Tibial nerve (tissue), 4 donors: Measurements from ENCODE around the gene LAMC3. TPM values are rescaled to one million over a fixed set of nuclear protein-coding genes. Genes with fewer than 3 reads are reported as not detected.

Experiments used
- DNase-seq, 2 donors: peaks; one replicate each; pipeline ENCODE4 v3.0.0-alpha.2; 2019; ENCODE audit warnings: low spot score in 2 of 2
- H3K27ac ChIP-seq, 4 donors: fragments of 200-600 bp; sonication (generic) in 3 of 4; one replicate each; pipeline ENCODE4 v1.5.1; 2017 to 2019; ENCODE audit warnings: mild to moderate bottlenecking in 1 of 4
- H3K27me3 ChIP-seq, 2 donors: fragments of 200-600 bp; sonication (generic) in 1 of 2; one replicate each; pipeline versions ENCODE4 v1.5.1 to v1.6.0; 2017 to 2019
- H3K36me3 ChIP-seq, 3 donors: fragments of 200-600 bp; sonication (generic); one replicate each; pipeline ENCODE4 v1.5.1; 2018 to 2019
- H3K4me1 ChIP-seq, 4 donors: fragments of 200-600 bp; sonication (generic) in 3 of 4; one replicate each; pipeline ENCODE4 v1.5.1; 2017 to 2019
- H3K4me3 ChIP-seq, 4 donors: fragments of 200-600 bp; sonication (generic) in 3 of 4; one replicate each; pipeline ENCODE4 v1.5.1; 2017 to 2019; ENCODE audit warnings: mild to moderate bottlenecking in 1 of 4, moderate library complexity in 1 of 4
- H3K9me3 ChIP-seq, 4 donors: fragments of 200-600 bp; sonication (generic) in 3 of 4; one replicate each; pipeline ENCODE4 v1.5.1; 2017 to 2019
- EP300 ChIP-seq, 2 donors: sonication (generic); formaldehyde crosslinking; IDR thresholded peaks; one replicate each; pipeline ENCODE4 v1.6.1; 2017; ENCODE audit warnings: antibody characterized with exemption in 2 of 2, mild to moderate bottlenecking in 1 of 2
- POLR2A ChIP-seq, 2 donors: fragments of 450-650 bp; IDR thresholded peaks; one replicate each; pipeline ENCODE4 v1.6.1; 2017; ENCODE audit warnings: antibody characterized with exemption in 2 of 2, mild to moderate bottlenecking in 2 of 2, moderate library complexity in 2 of 2
- WGBS, 2 donors: methylation state at CpG; one replicate each; pipeline ENCODE4 v1.1.5; 2018; 5-methylcytosine and 5-hydroxymethylcytosine counted together
- total RNA-seq, 4 donors: library from RNA; depleted of rRNA; stranded (reverse); fragments of >200 nt; gene quantifications; one replicate each; pipeline ENCODE4 v1.1.0, GENCODE V29; 2016
- TF ChIP-seq, protein P1 (sequence below), 5 experiments: fragments of 200-600 bp in 3 of 5; fragments of 450-650 bp in 2 of 5; sonication (generic) in 3 of 5; IDR thresholded peaks; one replicate each; pipeline ENCODE4 v1.5.1; 2016 to 2019; ENCODE audit warnings: antibody characterized with exemption in 5 of 5, mild to moderate bottlenecking in 3 of 5, moderate library complexity in 2 of 5

LAMC3 gene
- total RNA-seq, 4 donors from 2014 or later, result 0.21 to 1.6 TPM; not detected in 2

DNA sequence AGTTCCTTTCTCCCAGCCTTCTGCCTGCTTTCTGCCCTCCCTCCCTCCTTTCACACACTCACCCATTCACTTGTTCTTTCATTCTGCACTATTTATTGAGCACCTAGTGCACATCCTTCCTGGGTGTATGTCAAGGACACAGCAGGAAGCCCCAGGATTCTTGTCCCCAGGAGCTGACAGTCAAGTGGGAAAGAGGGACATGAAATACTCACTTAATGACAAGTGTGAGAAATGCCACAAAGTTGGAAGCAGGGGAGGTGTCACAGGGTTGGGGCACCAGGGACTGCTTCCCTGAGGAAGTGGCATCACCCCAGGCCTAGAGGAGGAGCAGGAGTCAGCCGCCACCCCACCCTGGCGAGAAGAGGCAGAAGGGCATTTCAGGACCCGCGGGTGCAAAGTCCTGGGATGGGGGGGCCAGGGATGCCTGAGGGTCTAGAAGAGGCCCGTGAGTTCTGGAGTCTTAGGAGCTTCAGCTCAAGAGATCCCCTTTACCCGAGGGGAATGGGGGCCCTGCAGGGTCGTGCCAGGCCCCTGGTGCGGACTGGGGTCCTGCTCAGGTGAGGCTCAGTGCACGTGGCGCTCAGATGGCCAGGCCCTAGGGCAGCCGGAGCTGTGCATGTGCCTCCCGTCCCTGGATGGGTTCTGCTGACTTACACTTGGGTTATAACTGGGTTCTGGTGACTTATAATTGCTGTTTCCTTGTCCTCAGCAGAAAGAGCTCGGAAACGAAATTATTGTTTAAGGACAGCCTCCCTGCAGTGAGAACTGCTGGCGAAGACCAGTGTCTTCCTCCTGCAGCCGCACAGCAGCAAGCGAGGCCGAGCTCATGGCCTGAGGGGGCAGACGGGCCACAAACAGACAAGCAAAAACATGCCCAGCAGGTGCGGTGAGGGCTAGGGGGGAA lies 16.9 kb upstream of the LAMC3 start:
- no peaks in the 10 kb centered on the region for H3K9me3 ChIP-seq
- H3K4me1 ChIP-seq, result peaks cover 0 to 5% (median 0%) of the 10 kb centered on the region in 4 donors
- no peak for DNase-seq
- TF ChIP-seq, protein P1, sequence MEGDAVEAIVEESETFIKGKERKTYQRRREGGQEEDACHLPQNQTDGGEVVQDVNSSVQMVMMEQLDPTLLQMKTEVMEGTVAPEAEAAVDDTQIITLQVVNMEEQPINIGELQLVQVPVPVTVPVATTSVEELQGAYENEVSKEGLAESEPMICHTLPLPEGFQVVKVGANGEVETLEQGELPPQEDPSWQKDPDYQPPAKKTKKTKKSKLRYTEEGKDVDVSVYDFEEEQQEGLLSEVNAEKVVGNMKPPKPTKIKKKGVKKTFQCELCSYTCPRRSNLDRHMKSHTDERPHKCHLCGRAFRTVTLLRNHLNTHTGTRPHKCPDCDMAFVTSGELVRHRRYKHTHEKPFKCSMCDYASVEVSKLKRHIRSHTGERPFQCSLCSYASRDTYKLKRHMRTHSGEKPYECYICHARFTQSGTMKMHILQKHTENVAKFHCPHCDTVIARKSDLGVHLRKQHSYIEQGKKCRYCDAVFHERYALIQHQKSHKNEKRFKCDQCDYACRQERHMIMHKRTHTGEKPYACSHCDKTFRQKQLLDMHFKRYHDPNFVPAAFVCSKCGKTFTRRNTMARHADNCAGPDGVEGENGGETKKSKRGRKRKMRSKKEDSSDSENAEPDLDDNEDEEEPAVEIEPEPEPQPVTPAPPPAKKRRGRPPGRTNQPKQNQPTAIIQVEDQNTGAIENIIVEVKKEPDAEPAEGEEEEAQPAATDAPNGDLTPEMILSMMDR (IDR thresholded peaks at IDR 0.05), result no peak
- no peak for TF ChIP-seq EP300 (IDR thresholded peaks at IDR 0.05)
- TF ChIP-seq POLR2A (IDR thresholded peaks at IDR 0.05), result no peak
- WGBS, 2 donors, result 77 to 79% methylated on average over 17 to 20 of the region's 20 CpGs
- H3K27me3 ChIP-seq, result peaks cover 0 to 78% of the 10 kb centered on the region in 2 donors
- no peak overlapping the region for H3K27ac ChIP-seq
- no peaks in the 10 kb centered on the region for H3K36me3 ChIP-seq
- H3K4me3 ChIP-seq, result no peak overlapping the region

- no peaks in the 10 kb centered on the region for H3K9me3 ChIP-seq
- H3K27me3 ChIP-seq, result peaks cover 0 to 75% of the 10 kb centered on the region in 2 donors
- no peak overlapping the region for H3K27ac ChIP-seq
- 92% methylated on average over 10 of the region's 10 CpGs for WGBS, 2 donors
- no peaks in the 10 kb centered on the region for H3K36me3 ChIP-seq
- H3K4me1 ChIP-seq, result peaks cover 0 to 5% (median 0%) of the 10 kb centered on the region in 4 donors
- no peak for DNase-seq
- H3K4me3 ChIP-seq, result no peak overlapping the region
- TF ChIP-seq EP300 (IDR thresholded peaks at IDR 0.05), result no peak
Measured at GRCh38 chr9:130992682-130993032, 16.3 kb upstream of the LAMC3 start.

GRCh38 chr9:130993303-130994030 lies 15.5 kb upstream of the LAMC3 start:
- Histone ChIP-seq H3K27ac (no peak overlapping the region), H3K4me3 (no peak overlapping the region), H3K36me3 (no peaks in the 10 kb centered on the region), H3K9me3 (no peaks in the 10 kb centered on the region), H3K4me1 (peaks cover 0 to 8% (median 0%) of the 10 kb centered on the region in 4 donors), H3K27me3 (peaks cover 0 to 76% of the 10 kb centered on the region in 2 donors)
- DNase-seq, result no peak
- TF ChIP-seq, protein P1 (IDR thresholded peaks at IDR 0.05), result no peak
- TF ChIP-seq POLR2A (IDR thresholded peaks at IDR 0.05), result no peak
- no peak for TF ChIP-seq EP300 (IDR thresholded peaks at IDR 0.05)
- WGBS, 2 donors, result 65 to 66% methylated on average over 14 of the region's 14 CpGs

DNA sequence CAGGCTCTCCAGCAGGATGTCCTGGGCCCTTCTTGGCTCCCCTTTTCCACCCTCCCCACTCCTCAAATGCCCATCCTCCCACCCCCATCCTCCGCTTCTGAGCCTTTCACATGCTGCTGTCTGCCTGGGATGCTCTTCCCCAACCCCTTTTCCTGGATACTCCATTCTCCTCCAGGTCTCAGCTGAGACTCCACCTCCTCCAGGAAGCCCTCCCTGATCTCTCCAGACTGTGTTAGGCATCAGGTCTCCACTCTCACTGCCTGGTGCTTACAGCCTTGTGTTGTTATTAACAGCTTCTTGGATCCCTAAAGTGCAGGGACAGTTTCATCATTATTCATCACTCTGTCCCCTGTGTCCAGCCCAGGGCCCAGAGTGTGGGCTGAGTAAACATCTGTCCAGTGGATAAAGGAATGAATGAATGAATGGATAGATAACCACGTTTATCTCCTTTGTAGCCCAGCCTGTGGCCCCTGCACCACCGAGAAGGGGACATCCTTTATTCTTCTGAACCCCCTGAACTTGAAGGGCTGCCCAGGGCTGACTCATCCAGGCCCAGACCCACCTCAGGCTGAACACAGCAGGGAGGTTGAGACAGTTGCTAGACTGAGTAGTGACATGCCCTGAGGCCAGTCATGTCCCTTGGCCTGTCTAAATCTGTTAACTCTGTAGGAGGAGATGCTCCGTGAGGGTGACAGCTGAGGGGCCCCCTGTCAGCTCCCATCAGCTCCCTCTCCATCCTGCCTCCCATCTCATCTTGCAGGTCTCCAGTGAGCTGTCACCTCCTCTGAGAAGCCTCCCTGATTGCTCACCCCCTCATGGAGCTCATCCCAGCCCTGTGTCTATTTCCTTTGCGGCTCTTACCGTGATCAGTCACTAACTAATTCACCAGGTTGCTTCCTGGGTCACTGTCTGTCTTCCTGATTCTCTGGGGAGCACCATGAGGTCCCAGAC lies 14.6 kb upstream of the LAMC3 start:
- H3K9me3 ChIP-seq, result no peaks in the 10 kb centered on the region
- TF ChIP-seq, protein P1 (IDR thresholded peaks at IDR 0.05), result no peak
- TF ChIP-seq POLR2A (IDR thresholded peaks at IDR 0.05) (no peak), EP300 (IDR thresholded peaks at IDR 0.05) (no peak)
- H3K27me3 ChIP-seq, result peaks cover 0 to 77% of the 10 kb centered on the region in 2 donors
- H3K4me3 ChIP-seq, result no peak overlapping the region
- DNase-seq, result no peak
- H3K36me3 ChIP-seq, result no peaks in the 10 kb centered on the region
- peaks cover 0 to 11% (median 0%) of the 10 kb centered on the region in 4 donors for H3K4me1 ChIP-seq
- H3K27ac ChIP-seq, result no peak overlapping the region
- 64 to 76% methylated on average over 6 of the region's 6 CpGs for WGBS, 2 donors
